Measurements from ENCODE around the gene APLNR.

Gene APLNR

DNA sequence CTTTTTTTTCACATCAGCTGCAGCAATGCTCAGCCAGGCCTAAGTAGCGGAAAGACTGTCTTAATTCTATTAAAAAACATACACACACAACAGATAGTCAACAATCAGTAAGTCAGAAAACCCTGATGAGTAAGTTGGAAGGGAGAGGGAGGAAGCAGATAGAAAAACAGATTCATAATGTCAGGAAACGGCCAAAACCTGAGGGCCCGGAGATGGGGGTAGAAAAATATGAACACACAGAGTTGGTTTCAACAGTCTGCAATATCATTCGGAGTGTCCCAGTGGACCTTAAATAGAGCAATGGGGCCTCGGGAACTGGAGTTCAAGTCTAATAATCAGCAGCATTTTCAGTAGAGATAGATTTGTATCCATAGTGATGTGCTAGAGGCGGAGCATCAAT, 40.5 kb downstream of the APLNR start:
- no peak for ATAC-seq
- TF ChIP-seq PATZ1 (CRISPR knock-in tag; IDR thresholded peaks at IDR 0.05; ENCODE audit: borderline replicate concordance): no peak
- TF ChIP-seq, protein P1, sequence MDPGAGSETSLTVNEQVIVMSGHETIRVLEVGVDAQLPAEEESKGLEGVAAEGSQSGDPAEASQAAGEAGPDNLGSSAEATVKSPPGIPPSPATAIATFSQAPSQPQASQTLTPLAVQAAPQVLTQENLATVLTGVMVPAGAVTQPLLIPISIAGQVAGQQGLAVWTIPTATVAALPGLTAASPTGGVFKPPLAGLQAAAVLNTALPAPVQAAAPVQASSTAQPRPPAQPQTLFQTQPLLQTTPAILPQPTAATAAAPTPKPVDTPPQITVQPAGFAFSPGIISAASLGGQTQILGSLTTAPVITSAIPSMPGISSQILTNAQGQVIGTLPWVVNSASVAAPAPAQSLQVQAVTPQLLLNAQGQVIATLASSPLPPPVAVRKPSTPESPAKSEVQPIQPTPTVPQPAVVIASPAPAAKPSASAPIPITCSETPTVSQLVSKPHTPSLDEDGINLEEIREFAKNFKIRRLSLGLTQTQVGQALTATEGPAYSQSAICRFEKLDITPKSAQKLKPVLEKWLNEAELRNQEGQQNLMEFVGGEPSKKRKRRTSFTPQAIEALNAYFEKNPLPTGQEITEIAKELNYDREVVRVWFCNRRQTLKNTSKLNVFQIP (CRISPR knock-in tag; IDR thresholded peaks at IDR 0.05; ENCODE audit: borderline replicate concordance, low read depth): no peak
- TF ChIP-seq ZNF565 (CRISPR knock-in tag; conservative IDR thresholded peaks at IDR 0.05; ENCODE audit: low read depth): no peak
- TF ChIP-seq PPARA (CRISPR knock-in tag; IDR thresholded peaks at IDR 0.05; ENCODE audit: borderline replicate concordance): no peak
- TF ChIP-seq ESRRG (CRISPR knock-in tag; IDR thresholded peaks at IDR 0.05): no peak
- TF ChIP-seq RARB (CRISPR knock-in tag; IDR thresholded peaks at IDR 0.05): no peak
- no peak for TF ChIP-seq ZC3H10 (CRISPR knock-in tag; IDR thresholded peaks at IDR 0.05)
- no peak for TF ChIP-seq SNAI2 (CRISPR knock-in tag; IDR thresholded peaks at IDR 0.05)
- no peak for TF ChIP-seq TOX (CRISPR knock-in tag; IDR thresholded peaks at IDR 0.05; ENCODE audit: borderline replicate concordance)
- no peak for TF ChIP-seq GLIS3 (CRISPR knock-in tag; IDR thresholded peaks at IDR 0.05)

DNA sequence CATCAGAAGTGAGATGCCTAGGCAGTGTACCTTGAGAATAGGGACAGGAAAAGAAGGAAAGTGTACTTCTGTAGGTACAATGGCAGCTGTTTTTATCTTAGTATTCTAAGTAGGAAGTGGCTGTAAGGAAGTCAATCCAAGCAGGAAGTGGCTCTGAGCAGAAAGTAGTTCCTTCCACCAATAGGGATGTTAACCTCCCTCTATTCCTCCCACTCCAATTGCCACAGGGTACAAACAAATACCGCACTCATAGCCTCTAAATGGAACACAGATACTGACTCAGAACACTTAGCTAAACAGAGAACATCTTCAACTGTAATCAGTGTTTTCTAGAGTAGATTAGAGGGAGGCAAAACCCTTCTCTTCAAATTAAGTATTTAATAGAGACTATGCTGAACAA, 44.7 kb downstream of the APLNR start:
- TF ChIP-seq, protein P2, sequence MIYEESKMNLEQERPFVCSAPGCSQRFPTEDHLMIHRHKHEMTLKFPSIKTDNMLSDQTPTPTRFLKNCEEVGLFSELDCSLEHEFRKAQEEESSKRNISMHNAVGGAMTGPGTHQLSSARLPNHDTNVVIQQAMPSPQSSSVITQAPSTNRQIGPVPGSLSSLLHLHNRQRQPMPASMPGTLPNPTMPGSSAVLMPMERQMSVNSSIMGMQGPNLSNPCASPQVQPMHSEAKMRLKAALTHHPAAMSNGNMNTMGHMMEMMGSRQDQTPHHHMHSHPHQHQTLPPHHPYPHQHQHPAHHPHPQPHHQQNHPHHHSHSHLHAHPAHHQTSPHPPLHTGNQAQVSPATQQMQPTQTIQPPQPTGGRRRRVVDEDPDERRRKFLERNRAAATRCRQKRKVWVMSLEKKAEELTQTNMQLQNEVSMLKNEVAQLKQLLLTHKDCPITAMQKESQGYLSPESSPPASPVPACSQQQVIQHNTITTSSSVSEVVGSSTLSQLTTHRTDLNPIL (CRISPR knock-in tag; IDR thresholded peaks at IDR 0.05; ENCODE audit: low read depth): no peak
- TF ChIP-seq ZNF8 (CRISPR knock-in tag; IDR thresholded peaks at IDR 0.05): no peak
- no peak for TF ChIP-seq TSHZ2 (CRISPR knock-in tag; IDR thresholded peaks at IDR 0.05)
- no peak for TF ChIP-seq ZC3H10 (CRISPR knock-in tag; IDR thresholded peaks at IDR 0.05)
- no peak for TF ChIP-seq CSDC2 (CRISPR knock-in tag; IDR thresholded peaks at IDR 0.05)
- TF ChIP-seq SNAI2 (CRISPR knock-in tag; IDR thresholded peaks at IDR 0.05): no peak
- TF ChIP-seq ARNTL (CRISPR knock-in tag; IDR thresholded peaks at IDR 0.05; ENCODE audit: borderline replicate concordance, low read depth): no peak
- no peak for TF ChIP-seq ZFP30 (CRISPR knock-in tag; IDR thresholded peaks at IDR 0.05)
- TF ChIP-seq TCF4 (CRISPR knock-in tag; IDR thresholded peaks at IDR 0.05; ENCODE audit: borderline replicate concordance): no peak
- TF ChIP-seq ZNF565 (CRISPR knock-in tag; conservative IDR thresholded peaks at IDR 0.05; ENCODE audit: low read depth): no peak
- TF ChIP-seq, protein P3, sequence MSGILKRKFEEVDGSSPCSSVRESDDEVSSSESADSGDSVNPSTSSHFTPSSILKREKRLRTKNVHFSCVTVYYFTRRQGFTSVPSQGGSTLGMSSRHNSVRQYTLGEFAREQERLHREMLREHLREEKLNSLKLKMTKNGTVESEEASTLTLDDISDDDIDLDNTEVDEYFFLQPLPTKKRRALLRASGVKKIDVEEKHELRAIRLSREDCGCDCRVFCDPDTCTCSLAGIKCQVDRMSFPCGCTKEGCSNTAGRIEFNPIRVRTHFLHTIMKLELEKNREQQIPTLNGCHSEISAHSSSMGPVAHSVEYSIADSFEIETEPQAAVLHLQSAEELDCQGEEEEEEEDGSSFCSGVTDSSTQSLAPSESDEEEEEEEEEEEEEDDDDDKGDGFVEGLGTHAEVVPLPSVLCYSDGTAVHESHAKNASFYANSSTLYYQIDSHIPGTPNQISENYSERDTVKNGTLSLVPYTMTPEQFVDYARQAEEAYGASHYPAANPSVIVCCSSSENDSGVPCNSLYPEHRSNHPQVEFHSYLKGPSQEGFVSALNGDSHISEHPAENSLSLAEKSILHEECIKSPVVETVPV (CRISPR knock-in tag; IDR thresholded peaks at IDR 0.05): no peak
- TF ChIP-seq ISL1 (CRISPR knock-in tag; IDR thresholded peaks at IDR 0.05): no peak
- TF ChIP-seq, protein P1 (CRISPR knock-in tag; IDR thresholded peaks at IDR 0.05; ENCODE audit: borderline replicate concordance, low read depth): no peak
- ATAC-seq: no peak

Measured in SK-N-SH treated with all-trans-retinoic acid at 6 μM for 48 hours (cell line).